ENCODE results near the gene C3orf20.

DNA sequence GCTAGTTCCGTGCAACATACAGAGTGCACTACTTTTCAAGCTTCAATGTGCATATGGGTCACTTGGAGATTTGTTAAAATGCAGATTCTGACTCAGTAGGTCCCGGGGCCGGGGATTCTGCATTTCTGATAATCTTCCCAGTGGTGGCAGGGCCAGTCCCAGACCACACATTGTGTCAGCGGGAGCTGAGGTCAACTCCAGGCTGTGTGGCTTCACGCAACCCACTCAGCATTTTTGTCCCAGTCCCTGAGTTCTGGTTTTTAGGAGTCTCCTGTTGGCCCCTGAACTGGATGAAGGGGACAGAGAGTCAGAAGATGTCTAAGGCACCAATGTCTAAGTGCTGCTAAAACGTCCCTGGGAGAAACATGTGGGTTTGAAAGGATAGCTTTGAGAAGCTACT is 49.5 kb upstream of the C3orf20 start:
- TF ChIP-seq, protein P1, sequence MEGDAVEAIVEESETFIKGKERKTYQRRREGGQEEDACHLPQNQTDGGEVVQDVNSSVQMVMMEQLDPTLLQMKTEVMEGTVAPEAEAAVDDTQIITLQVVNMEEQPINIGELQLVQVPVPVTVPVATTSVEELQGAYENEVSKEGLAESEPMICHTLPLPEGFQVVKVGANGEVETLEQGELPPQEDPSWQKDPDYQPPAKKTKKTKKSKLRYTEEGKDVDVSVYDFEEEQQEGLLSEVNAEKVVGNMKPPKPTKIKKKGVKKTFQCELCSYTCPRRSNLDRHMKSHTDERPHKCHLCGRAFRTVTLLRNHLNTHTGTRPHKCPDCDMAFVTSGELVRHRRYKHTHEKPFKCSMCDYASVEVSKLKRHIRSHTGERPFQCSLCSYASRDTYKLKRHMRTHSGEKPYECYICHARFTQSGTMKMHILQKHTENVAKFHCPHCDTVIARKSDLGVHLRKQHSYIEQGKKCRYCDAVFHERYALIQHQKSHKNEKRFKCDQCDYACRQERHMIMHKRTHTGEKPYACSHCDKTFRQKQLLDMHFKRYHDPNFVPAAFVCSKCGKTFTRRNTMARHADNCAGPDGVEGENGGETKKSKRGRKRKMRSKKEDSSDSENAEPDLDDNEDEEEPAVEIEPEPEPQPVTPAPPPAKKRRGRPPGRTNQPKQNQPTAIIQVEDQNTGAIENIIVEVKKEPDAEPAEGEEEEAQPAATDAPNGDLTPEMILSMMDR (IDR thresholded peaks at IDR 0.05) = no peak
- TF ChIP-seq POLR2AphosphoS5 (IDR thresholded peaks at IDR 0.05) (no peak), POLR2A (IDR thresholded peaks at IDR 0.05; ENCODE audit: low read depth) (no peak)
